Measurements from ENCODE around the gene FRMD4A.

GRCh38 chr10:14146025-14146424, 184.7 kb downstream of the FRMD4A start:
- TF ChIP-seq CTCF (conservative IDR thresholded peaks at IDR 0.05 in 1 of 2, IDR thresholded peaks at IDR 0.05 in 1 of 2; ENCODE audit: extremely low read depth in 1 of 2, insufficient read depth in 1 of 2, low read depth in 1 of 2, low read length in 2 of 2) (no peak), EZH2 (IDR thresholded peaks at IDR 0.05; ENCODE audit: borderline replicate concordance, low read length) (no peak)
